ENCODE data around the gene TAOK3.
"Not testable (repeated sequence)": the region's sequence is repeated elsewhere in the genome, so short reads cannot be mapped to it uniquely, and the experiment has no call there.

TAOK3 gene

DNA sequence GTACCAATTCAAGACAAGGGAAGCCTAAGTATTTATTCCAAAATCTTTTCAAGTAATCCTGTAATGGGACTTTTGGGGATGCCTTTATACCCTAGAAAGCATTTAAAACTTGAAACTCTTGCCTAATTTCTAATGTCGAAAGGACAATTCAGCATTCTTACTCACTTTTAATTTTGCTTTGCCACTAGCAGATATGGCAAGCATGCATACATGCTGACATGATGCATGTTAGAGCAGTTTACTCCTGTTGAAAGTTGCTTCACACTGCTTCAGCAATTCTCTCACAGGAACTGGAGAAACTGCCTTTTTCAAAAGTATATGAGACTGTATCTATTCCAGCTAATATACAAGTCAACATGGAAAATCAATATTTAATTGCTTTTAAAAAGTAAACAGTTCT, 79.9 kb downstream of the TAOK3 start:
- Histone ChIP-seq H3K9me3 (ENCODE audit: control insufficient read depth, insufficient read depth, low read depth, low read length) (no peaks in the 10 kb centered on the region), H3K9ac (ENCODE audit: low read length) (no peak overlapping the region), H3K36me3 (ENCODE audit: control insufficient read depth, insufficient read depth, low read length) (no peaks in the 10 kb centered on the region), H3K27ac (ENCODE audit: low read depth, low read length) (no peak overlapping the region), H3K27me3 (ENCODE audit: control insufficient read depth, insufficient read depth, low read length) (no peaks in the 10 kb centered on the region), H3K4me1 (ENCODE audit: control insufficient read depth, insufficient read depth, low read length) (no peaks in the 10 kb centered on the region; the same call in 1 of the 2 replicates), H3K4me3 (ENCODE audit: low read depth, low read length) (no peak overlapping the region)

DNA sequence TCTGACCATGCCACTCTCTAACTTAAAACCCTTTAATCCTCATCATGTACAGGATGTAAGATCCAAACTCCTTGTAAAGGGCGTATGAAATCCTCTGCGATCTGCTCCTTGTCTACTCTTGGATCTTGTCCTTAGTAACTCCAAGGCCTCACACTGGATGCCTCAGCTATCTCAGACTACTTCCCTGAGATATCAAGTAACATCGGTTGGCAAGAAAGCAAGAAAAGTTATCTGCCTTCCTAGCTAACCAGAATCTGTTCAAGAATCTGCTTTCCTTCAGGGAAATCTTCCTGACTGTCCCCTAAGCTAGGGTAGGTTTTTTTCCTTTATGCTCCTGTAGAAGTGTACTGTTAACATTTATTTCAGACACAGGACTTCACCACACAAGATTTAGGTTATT, 82.6 kb downstream of the TAOK3 start:
- Histone ChIP-seq H3K9me3 (ENCODE audit: control insufficient read depth, insufficient read depth, low read depth, low read length) (no peaks in the 10 kb centered on the region), H3K9ac (ENCODE audit: low read length) (no peak overlapping the region), H3K27me3 (ENCODE audit: control insufficient read depth, insufficient read depth, low read length) (no peaks in the 10 kb centered on the region), H3K36me3 (ENCODE audit: control insufficient read depth, insufficient read depth, low read length) (no peaks in the 10 kb centered on the region), H3K4me1 (ENCODE audit: control insufficient read depth, insufficient read depth, low read length) (no peaks in the 10 kb centered on the region), H3K27ac (ENCODE audit: low read depth, low read length) (no peak overlapping the region), H3K4me3 (ENCODE audit: low read depth, low read length) (no peak overlapping the region)

DNA sequence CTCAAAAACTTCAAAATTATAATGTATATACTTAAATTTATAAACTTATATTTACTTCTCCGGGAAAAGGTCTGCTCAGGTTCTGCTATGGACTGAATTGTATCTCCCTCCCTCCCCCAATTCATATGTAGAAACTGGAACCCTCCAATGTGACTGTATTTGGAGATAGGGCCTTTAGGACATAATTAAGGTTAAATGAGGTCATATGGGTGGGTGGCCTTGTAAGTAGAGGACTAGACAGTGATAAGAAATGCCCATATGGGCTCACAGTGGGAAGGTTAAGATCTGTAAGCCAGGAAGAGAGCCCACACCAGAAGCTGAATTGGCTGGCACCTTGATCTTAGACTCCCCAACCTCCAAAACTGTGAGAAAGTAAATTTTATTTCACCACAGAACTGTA, 84.5 kb downstream of the TAOK3 start:
- Histone ChIP-seq H3K9ac (ENCODE audit: low read length) (no peak overlapping the region), H3K4me3 (ENCODE audit: low read depth, low read length) (no peak overlapping the region), H3K27ac (ENCODE audit: low read depth, low read length) (no peak overlapping the region), H3K4me1 (ENCODE audit: control insufficient read depth, insufficient read depth, low read length) (no peaks in the 10 kb centered on the region), H3K36me3 (ENCODE audit: control insufficient read depth, insufficient read depth, low read length) (no peaks in the 10 kb centered on the region), H3K27me3 (ENCODE audit: control insufficient read depth, insufficient read depth, low read length) (no peaks in the 10 kb centered on the region), H3K9me3 (ENCODE audit: control insufficient read depth, insufficient read depth, low read depth, low read length) (no peaks in the 10 kb centered on the region)

DNA sequence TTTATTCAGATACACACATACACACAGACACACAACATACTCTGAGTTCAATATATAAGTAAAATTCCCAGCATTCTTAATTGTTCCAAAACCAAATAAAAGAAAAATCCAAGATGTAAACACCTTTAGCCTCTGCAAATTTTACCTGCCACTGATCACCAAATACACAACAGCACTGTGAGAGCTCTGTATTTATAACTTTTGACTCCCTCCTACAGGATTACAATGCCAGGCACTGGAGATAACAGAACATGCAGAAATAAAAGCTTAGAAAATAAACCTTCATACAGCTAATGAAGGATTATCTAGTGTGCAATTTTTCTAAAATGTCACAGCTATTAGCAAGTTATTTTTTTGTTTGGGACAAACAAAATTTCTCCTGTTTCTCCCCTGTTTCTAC, 85.0 kb downstream of the TAOK3 start:
- Histone ChIP-seq H3K27ac (ENCODE audit: low read depth, low read length) (no peak overlapping the region), H3K9me3 (ENCODE audit: control insufficient read depth, insufficient read depth, low read depth, low read length) (no peaks in the 10 kb centered on the region)

DNA sequence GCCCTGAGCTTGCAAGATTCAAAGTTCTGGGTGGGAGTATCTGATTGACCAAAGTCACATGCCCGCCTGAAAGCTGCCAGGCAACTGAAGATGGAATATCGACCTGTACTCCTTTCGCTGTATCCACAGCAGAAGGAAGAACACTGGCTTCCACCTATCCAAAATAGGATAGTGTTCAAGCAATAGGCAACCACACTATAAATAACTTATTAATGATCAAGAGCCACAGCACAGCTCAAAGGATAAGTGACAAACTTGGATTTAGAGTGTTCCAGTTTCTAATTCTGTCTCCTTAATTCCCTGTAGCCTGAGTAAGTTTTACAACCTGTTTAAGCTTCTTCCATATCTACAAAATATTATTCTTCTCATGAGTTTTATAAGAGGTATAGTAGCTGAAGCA, 89.9 kb downstream of the TAOK3 start:
- H3K9me3 ChIP-seq (ENCODE audit: control insufficient read depth, insufficient read depth, low read depth, low read length): 0 out of 2 replicates have a peak, but pooled peaks cover 2% of the 10 kb centered on the region
- H3K9ac ChIP-seq (ENCODE audit: low read length): no peak overlapping the region
- H3K27me3 ChIP-seq (ENCODE audit: control insufficient read depth, insufficient read depth, low read length): no peaks in the 10 kb centered on the region
- no peak overlapping the region for H3K27ac ChIP-seq (ENCODE audit: low read depth, low read length)
- no peak overlapping the region for H3K4me3 ChIP-seq (ENCODE audit: low read depth, low read length)
- no peaks in the 10 kb centered on the region for H3K4me1 ChIP-seq (ENCODE audit: control insufficient read depth, insufficient read depth, low read length)
- no peaks in the 10 kb centered on the region for H3K36me3 ChIP-seq (ENCODE audit: control insufficient read depth, insufficient read depth, low read length)

More for the DNA sequence above, 85.0 kb downstream of the TAOK3 start:
- Histone ChIP-seq H3K4me3 (ENCODE audit: low read depth, low read length) (no peak overlapping the region), H3K9ac (ENCODE audit: low read length) (no peak overlapping the region), H3K4me1 (ENCODE audit: control insufficient read depth, insufficient read depth, low read length) (no peaks in the 10 kb centered on the region), H3K27me3 (ENCODE audit: control insufficient read depth, insufficient read depth, low read length) (no peaks in the 10 kb centered on the region), H3K36me3 (ENCODE audit: control insufficient read depth, insufficient read depth, low read length) (no peaks in the 10 kb centered on the region)

DNA sequence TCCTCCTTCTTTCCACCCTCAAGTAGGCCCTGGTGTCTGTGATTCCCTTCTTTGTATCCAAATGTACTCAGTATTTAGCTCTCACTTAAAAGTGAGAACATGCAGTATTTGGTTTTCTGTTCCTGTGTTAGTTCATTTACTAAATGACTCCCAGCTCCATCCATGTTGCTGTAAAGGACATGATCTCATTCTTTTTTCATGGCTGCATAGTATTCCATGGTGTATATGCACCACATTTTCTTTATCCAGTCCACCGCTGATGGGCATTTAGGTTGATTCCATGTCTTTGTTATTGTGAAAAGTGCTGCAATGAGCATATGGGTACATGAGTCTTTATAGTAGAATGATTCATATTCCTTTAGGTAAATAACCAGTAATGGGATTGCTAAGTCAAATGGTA, 94.4 kb downstream of the TAOK3 start:
- not testable (repeated sequence) for H3K9ac ChIP-seq (ENCODE audit: low read length); H3K27ac ChIP-seq (ENCODE audit: low read depth, low read length); H3K9me3 ChIP-seq (ENCODE audit: control insufficient read depth, insufficient read depth, low read depth, low read length); H3K4me1 ChIP-seq (ENCODE audit: control insufficient read depth, insufficient read depth, low read length); H3K36me3 ChIP-seq (ENCODE audit: control insufficient read depth, insufficient read depth, low read length); H3K27me3 ChIP-seq (ENCODE audit: control insufficient read depth, insufficient read depth, low read length); H3K4me3 ChIP-seq (ENCODE audit: low read depth, low read length)

DNA sequence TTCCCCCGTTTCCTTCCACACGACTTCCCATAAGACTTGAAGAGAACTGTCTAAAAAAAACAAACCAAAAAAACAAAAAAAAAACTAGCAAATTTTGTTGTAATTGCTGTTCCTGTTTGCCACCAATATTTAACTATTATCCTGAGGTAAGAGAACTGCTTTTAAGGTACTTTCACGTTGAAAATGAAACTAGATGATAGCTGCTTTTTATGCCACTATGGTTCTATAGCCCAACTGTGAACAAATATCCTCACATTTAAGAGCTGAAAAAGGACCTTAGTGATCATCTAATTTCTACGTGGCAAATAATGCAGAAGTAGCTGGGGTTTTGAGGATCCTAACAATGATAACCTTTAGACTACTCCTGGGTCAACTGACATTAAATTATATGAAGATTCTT, 98.6 kb downstream of the TAOK3 start:
- H3K9ac ChIP-seq (ENCODE audit: low read length): no peak overlapping the region
- H3K4me1 ChIP-seq (ENCODE audit: control insufficient read depth, insufficient read depth, low read length): no peaks in the 10 kb centered on the region
- H3K27ac ChIP-seq (ENCODE audit: low read depth, low read length): no peak overlapping the region

DNA sequence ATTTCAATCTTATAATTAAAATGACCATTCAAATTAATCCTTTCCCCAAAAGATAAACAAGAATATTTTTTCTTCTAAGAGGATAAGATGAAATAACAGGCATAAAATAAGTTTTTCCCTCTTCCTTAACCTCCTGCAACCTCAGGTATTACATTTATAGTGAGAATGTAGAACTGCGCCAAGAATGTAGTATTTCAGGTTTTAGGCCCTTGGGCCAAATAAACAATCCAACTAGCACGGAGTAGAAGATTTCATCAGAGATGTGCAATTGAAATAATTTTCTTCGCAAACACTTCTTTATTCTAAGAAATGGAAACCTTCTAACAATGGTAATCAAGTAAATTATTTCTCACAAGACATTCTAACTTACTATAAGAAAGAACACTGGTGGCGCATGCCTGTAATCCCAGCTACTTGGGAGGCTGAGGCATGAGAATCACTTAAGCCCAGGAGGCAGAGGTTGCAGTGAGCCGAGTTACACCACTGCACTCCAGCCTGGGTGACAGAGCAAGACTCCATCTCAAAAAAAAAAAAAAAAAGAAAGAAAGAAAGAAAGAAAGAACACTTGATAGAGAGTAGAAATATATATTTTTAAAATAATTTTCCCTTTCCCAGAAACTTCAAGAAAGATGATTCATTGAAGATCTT, 100.8 kb downstream of the TAOK3 start:
- Histone ChIP-seq H3K27me3 (ENCODE audit: control insufficient read depth, insufficient read depth, low read length) (no peaks in the 10 kb centered on the region), H3K4me1 (ENCODE audit: control insufficient read depth, insufficient read depth, low read length) (no peaks in the 10 kb centered on the region), H3K27ac (ENCODE audit: low read depth, low read length) (no peak overlapping the region), H3K9me3 (ENCODE audit: control insufficient read depth, insufficient read depth, low read depth, low read length) (no peaks in the 10 kb centered on the region), H3K9ac (ENCODE audit: low read length) (no peak overlapping the region), H3K36me3 (ENCODE audit: control insufficient read depth, insufficient read depth, low read length) (no peaks in the 10 kb centered on the region), H3K4me3 (ENCODE audit: low read depth, low read length) (no peak overlapping the region)

More for the DNA sequence above, 98.6 kb downstream of the TAOK3 start:
- H3K27me3 ChIP-seq (ENCODE audit: control insufficient read depth, insufficient read depth, low read length): no peaks in the 10 kb centered on the region
- H3K36me3 ChIP-seq (ENCODE audit: control insufficient read depth, insufficient read depth, low read length): no peaks in the 10 kb centered on the region
- H3K4me3 ChIP-seq (ENCODE audit: low read depth, low read length): no peak overlapping the region
- H3K9me3 ChIP-seq (ENCODE audit: control insufficient read depth, insufficient read depth, low read depth, low read length): 0 out of 2 replicates have a peak, but pooled peaks cover 2% of the 10 kb centered on the region

DNA sequence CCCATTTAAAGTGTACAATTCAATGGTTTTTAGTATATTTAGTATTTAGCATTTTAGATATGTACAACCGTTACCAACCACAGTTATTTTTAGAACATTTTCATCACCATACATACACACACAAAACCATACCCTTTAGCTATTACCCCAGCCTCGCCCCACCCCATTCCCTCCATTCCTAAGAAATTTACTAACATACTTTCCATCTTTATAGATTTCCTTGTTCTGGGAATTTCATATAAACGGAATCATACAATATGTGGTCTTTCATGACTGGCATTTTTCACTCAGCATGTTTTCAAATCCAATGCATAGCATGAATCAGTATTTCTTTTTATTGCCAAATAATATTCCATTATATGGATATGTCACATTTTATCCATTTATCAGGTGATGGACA, 101.5 kb downstream of the TAOK3 start:
- Histone ChIP-seq H3K27ac (ENCODE audit: low read depth, low read length) (no peak overlapping the region), H3K4me3 (ENCODE audit: low read depth, low read length) (no peak overlapping the region), H3K27me3 (ENCODE audit: control insufficient read depth, insufficient read depth, low read length) (no peaks in the 10 kb centered on the region), H3K4me1 (ENCODE audit: control insufficient read depth, insufficient read depth, low read length) (no peaks in the 10 kb centered on the region), H3K36me3 (ENCODE audit: control insufficient read depth, insufficient read depth, low read length) (no peaks in the 10 kb centered on the region), H3K9ac (ENCODE audit: low read length) (no peak overlapping the region), H3K9me3 (ENCODE audit: control insufficient read depth, insufficient read depth, low read depth, low read length) (no peaks in the 10 kb centered on the region)

DNA sequence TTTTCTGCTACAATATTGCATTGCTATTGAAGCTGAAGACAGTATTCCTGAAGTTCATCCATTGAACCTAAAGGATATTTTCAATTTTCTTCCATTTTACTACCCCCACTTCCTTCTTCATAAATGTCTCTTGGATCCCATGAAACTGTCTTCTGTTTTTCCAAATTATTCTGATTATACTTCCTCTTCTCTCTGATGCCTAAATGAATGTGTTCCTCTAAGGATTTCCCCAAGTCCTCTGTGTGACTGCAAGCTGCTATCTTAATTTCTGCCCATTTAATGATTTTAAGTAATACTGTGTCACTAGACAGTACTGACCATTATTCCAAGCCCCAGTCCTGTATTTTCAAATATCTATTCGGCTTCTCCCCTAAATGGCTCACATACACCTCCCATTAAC, 102.9 kb downstream of the TAOK3 start:
- no peaks in the 10 kb centered on the region for H3K9me3 ChIP-seq (ENCODE audit: control insufficient read depth, insufficient read depth, low read depth, low read length)
- H3K27ac ChIP-seq (ENCODE audit: low read depth, low read length): no peak overlapping the region
- no peaks in the 10 kb centered on the region for H3K36me3 ChIP-seq (ENCODE audit: control insufficient read depth, insufficient read depth, low read length)
- no peaks in the 10 kb centered on the region for H3K27me3 ChIP-seq (ENCODE audit: control insufficient read depth, insufficient read depth, low read length)
- H3K4me3 ChIP-seq (ENCODE audit: low read depth, low read length): no peak overlapping the region
- H3K4me1 ChIP-seq (ENCODE audit: control insufficient read depth, insufficient read depth, low read length): no peaks in the 10 kb centered on the region
- no peak overlapping the region for H3K9ac ChIP-seq (ENCODE audit: low read length)

DNA sequence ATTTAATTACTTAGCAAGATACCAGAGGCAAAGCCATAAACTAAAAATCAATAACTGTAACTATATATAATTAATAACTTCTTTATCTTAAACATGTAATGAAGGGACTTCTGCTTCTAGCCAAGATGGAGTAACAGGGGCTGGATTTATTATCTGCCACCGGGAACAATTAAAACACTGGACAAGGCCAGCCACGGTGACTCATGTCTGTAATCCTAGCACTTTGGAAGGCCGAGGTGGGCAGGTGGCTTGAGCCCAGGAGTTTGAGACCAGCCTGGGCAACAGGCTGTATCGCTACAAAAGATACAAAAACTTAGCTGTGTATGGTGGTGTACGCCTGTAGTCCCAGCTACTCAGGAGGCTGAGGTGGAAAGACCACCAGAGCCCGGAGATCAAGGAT, 113.6 kb downstream of the TAOK3 start:
- Histone ChIP-seq H3K27me3 (ENCODE audit: control insufficient read depth, insufficient read depth, low read length) (no peaks in the 10 kb centered on the region), H3K27ac (ENCODE audit: low read depth, low read length) (no peak overlapping the region), H3K4me3 (ENCODE audit: low read depth, low read length) (no peak overlapping the region), H3K9me3 (ENCODE audit: control insufficient read depth, insufficient read depth, low read depth, low read length) (peaks cover 7% of the 10 kb centered on the region; the same call in 1 of the 2 replicates), H3K9ac (ENCODE audit: low read length) (no peak overlapping the region), H3K36me3 (ENCODE audit: control insufficient read depth, insufficient read depth, low read length) (no peaks in the 10 kb centered on the region), H3K4me1 (ENCODE audit: control insufficient read depth, insufficient read depth, low read length) (no peaks in the 10 kb centered on the region)

DNA sequence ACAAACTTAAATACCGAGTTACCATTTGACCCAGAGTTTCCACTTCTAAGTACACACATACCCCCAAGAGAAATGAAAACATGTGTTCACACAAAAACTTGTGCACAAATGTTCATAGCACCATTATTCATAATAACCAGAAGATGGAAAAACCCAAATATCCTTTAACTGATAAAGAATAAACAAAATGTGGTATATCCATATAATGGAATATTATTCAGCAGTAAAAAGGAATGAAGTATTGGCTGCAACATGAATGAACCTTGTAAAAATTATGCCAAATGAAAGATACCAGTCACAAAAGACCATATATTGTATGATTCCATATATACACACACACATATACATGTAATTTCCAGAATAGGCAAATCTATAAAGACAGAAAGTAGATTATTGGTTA, 116.4 kb downstream of the TAOK3 start:
- H3K9me3 ChIP-seq (ENCODE audit: control insufficient read depth, insufficient read depth, low read depth, low read length): peaks cover 7% of the 10 kb centered on the region; the same call in 1 of the 2 replicates
- H3K27ac ChIP-seq (ENCODE audit: low read depth, low read length): no peak overlapping the region
- H3K27me3 ChIP-seq (ENCODE audit: control insufficient read depth, insufficient read depth, low read length): no peaks in the 10 kb centered on the region
- no peaks in the 10 kb centered on the region for H3K36me3 ChIP-seq (ENCODE audit: control insufficient read depth, insufficient read depth, low read length)
- no peak overlapping the region for H3K9ac ChIP-seq (ENCODE audit: low read length)
- no peak overlapping the region for H3K4me3 ChIP-seq (ENCODE audit: low read depth, low read length)
- H3K4me1 ChIP-seq (ENCODE audit: control insufficient read depth, insufficient read depth, low read length): no peaks in the 10 kb centered on the region

All from HUES6 (cell line).